NCI-H146 treated with DMSO at 0.1 percent for 48 hours (cell line): ENCODE measurements around the gene RAB2B.
A peak's percentile ranks its signal among the peaks of the same experiment; 100 is the strongest.
"Not testable (repeated sequence)": the region's sequence is repeated elsewhere in the genome, so short reads cannot be mapped to it uniquely, and the experiment has no call there.

Experiments
- DNase-seq: peaks from one replicate; lab custom pipeline; 2025; ENCODE audit not compliant: unreplicated experiment; lab: John Stamatoyannopoulos, UW

Gene RAB2B

GRCh38 chr14:21494902-21495762, 18.4 kb upstream of the RAB2B start:
- DNase-seq = no peak

GRCh38 chr14:21486640-21487087, 9.9 kb upstream of the RAB2B start:
- no peak for DNase-seq

DNA sequence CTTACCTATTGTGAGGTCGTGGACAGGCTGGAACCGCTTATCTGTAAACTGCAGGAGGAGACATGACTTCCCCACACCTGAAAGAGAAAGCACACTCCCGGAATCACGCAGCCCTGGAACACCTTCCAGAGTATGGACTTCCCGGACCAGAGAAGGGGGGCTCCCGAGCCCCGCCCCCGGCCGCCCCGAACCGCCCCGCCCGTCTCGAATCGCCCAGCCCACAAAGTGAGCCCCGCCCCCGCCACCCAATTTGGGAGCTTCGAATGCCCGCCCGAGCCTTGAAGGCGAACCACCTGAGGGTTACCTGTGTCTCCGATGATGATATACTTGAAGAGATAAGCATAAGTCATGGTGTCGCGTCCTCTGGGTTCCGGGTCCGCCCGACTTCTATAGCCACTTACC, 235 bp downstream of the RAB2B start:
- DNase-seq = peak; percentile 88

DNA sequence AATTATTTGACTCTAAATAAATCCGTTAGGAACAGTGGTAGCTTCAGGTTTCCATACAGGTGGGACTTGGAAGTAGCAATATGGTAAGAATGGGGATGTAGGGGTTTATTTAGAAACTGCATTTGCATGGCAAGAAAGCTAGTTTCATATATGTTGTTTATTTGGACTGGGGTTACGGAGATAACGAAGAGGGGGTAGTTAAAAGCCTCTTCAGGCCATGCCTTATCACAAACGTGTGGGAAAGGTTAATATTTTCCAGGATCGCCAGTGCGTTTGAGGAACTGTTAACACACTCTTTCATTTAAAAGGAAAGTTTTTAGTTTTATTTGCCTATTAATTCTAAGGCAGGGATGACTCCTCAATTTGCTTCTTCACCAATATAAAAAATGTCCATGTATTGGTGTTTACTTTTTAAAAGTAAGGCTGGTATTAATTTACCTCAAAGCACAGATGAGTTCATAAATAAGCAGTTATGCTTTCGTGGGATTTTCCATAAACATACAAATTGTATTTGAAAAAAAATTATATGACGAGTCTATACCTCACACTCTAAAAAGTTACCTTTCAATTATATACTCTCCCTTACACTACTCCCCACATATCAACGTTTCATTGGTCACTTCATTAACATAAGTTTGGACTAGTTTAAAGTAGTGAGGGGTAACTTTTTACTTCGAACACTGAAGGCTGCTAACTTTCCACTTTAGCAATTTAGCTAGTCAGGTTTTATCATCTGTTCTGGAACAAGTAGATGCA, 814 bp downstream of the RAB2B start:
- no peak for DNase-seq

DNA sequence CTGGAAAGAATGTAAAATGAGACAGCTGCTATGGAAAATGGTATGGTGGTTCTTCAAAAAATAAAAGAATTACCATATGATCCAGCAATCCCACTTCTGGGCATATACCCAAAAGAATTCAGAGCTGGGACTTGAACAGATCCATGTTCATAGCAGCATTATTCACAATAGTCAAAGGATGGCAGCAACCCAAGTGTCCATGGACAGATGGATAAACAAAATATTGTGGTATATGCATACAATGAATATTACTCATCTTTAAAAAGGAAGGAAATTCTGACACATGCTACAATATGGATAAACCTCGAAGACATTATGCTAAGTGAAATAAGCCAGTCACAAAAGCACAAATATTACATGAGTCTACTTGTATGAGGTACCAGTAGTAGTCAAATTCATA, 9.1 kb downstream of the RAB2B start:
- DNase-seq = no peak

DNA sequence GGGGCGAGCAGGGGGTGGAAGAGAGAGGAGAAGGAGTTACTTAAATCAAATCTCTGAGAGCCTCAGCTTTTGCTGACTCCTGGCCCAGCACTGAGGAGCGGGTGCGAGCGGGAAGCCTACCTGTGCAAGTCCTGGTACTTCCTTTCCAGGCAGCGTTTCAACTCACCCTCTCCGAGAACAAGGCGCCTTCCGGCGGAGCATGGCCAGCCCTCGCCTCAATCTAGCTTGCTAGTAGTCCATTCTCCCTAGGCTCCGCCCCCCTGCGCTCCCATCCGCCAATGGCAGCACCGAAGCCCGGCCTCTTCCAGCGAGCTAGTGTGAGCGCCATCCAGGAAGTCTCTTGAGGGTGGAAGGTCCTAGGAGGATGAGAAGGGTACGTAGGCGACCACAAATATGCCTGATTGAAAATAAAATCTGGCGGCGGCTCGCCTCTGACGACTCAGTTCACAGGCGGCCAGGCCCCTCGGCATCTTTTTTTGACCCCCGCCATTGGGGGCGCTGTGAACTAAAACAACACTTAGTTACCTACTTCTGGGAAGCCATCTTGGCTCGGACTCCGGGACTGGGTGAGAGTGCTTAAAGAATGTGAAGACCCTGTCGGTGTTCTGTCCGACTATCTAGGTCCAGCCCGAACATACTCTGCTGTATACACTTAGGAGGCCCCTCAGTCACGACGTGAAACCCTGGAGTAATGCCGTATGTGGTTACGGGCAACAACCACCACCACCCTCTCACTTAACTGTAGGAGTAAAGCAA, 20.7 kb downstream of the RAB2B start, which contains the start of gene CHD8:
Gene CHD8, minus strand, starts transcription at position 212 of the 756 bp plus-strand sequence. CDS start 24,480 bp downstream, outside the sequence.
- DNase-seq = peak; percentile 98

- no peak for DNase-seq
Measured at GRCh38 chr14:21455592-21455911, 21.2 kb downstream of the RAB2B start.

- no peak for DNase-seq
Measured at GRCh38 chr14:21454843-21455544, 21.8 kb downstream of the RAB2B start.

GRCh38 chr14:21449899-21450216, 26.9 kb downstream of the RAB2B start:
- no peak for DNase-seq

- DNase-seq = not testable (repeated sequence)
Measured at GRCh38 chr14:21442657-21443056, 34.1 kb downstream of the RAB2B start.

DNA sequence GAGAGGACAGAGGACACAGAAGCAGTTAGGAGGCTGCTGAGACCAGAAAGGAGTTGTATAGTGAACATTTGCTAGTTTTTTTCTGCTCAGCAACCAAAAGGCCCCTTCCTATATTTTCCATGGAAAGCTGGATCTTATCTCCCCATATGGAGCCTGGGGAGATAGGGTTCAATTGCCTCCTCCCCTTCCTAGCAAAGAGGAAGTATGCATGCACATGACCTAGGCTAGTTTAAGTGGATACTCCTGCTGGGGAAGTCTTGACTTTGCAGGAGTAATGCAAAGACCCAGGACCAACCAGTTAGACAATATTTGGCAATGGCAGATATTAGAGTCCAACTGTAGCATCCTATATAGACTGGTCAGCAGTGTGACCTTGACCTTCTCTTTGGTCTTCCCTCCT, 35.9 kb downstream of the RAB2B start:
- no peak for DNase-seq

DNA sequence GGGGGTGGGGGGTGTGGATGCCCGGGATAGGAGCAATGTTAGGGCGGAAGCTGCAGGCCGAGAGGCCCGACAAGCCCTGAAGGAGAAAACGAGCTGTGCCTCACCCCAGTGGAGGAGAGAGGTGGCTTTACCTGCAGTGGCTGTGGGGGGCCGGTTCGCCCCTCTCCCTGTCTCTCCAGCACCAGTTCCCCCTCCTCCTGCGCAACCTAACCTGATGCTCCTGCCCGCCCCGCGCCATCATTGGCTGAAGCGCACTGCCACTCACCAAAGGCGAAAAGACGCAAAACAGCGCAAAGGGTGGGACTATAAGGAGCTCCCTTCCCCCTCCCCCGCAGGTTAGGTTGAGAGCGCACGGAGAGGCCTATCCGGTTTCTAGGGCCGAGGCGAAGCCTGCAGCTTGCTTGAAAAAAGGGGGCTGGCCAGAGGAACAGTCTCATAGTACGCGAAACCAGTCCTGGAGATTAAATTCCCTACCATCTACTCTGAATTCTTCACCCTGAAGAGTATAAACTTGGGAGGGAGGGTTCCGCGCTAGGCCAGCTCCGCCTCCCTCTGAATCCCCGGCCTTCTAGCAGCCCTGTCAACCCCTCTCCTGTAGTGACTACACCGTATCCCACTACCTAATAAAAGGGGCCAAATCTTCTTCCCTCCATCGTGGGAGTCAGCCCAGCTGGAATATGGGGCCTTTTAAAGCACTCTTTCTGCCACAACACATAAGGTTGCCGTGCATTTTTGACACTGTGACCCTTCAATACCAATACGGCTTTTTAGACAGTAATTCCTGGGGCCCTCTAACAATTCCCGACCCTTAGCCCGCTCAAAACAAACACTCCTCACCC, 39.5 kb downstream of the RAB2B start:
- peak; percentile 91 for DNase-seq

GRCh38 chr14:21436567-21437062, 40.1 kb downstream of the RAB2B start:
- DNase-seq = no peak

GRCh38 chr14:21431126-21431525, 45.6 kb downstream of the RAB2B start:
- DNase-seq = no peak

GRCh38 chr14:21428930-21429329, 47.8 kb downstream of the RAB2B start:
- no peak for DNase-seq

GRCh38 chr14:21426692-21427091, 50.1 kb downstream of the RAB2B start:
- DNase-seq = no peak

GRCh38 chr14:21419528-21419927, 57.2 kb downstream of the RAB2B start:
- no peak for DNase-seq

GRCh38 chr14:21415329-21415728, 61.4 kb downstream of the RAB2B start:
- DNase-seq = no peak

DNA sequence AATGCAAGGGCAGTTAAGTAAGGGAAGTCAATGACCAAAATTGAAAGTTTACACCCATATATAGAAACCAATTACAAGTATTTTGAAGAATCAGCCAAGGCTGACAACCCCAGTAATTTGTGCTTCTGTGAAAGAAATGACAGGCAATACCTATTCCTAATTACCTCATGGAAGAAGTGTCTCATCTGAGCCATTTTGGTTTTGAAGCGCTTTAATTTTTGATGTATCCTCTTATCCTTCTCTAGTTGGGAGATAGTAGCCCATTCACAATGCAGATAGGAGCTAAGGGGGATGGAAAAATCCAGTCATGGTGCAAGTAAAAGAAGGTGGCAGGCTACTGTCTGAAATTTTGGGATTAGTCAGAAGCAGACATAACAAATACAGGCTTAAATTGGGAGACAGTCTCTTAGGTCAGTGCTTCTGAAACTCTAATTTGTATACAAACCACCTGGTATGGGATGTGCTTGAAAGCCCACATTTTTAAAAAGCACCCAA, 62.6 kb downstream of the RAB2B start:
- no peak for DNase-seq
